Stimulated activated CD8-positive, alpha-beta memory T cell treated with anti-CD3 and anti-CD28 coated beads, Interleukin-2, amount 100 ng/mL, for 1 hour (primary cell): ENCODE measurements around the gene ARHGAP45.

Source experiments
- DNase-seq, 2 donors: peaks; one replicate each; pipeline ENCODE4 v3.0.0-alpha.2; 2020; ENCODE audit warnings: low read depth in 2 of 2

The ARHGAP45 gene

DNA sequence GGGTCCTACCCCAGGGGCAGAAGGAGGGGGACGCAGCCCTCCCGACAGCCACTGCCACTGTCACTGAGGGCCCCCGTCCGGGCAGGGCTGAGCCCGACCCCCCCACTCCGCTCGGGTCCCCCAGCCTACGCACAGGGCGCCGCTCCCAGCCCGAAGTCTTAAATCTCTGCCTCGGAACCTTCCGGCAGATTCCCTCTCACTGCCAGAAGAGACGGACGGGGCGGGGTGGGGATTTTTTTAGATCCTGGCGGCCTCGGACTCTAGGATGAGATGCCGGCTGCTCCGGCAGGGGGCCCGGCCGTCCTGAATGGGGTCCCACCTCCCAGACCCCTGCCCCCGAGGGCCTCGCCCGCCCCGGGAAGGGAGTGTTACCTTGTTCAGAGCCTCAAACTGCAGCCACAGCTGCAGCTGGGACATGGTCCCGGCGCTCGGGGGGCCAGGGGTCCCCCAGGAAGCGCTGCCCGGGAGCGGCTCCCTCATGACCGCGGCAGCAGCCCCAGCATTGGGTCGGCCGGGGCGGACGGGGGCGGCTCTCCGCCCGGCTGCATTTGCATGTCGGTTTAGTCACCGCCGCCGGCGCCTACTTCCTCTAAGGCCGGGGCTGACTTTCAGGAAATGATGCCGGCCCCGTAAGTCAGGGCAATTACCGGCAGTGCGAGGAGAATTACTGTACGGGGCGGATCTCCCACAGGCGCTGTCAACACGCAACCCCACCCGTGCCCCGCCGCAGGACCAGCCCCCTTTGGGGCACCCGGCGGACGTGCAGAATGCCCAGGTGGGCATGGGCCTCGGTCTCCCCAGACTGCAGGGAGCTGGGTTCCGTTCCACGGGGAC, 65.0 kb downstream of the ARHGAP45 start:
- peak; percentile 69 to 74 for DNase-seq

DNA sequence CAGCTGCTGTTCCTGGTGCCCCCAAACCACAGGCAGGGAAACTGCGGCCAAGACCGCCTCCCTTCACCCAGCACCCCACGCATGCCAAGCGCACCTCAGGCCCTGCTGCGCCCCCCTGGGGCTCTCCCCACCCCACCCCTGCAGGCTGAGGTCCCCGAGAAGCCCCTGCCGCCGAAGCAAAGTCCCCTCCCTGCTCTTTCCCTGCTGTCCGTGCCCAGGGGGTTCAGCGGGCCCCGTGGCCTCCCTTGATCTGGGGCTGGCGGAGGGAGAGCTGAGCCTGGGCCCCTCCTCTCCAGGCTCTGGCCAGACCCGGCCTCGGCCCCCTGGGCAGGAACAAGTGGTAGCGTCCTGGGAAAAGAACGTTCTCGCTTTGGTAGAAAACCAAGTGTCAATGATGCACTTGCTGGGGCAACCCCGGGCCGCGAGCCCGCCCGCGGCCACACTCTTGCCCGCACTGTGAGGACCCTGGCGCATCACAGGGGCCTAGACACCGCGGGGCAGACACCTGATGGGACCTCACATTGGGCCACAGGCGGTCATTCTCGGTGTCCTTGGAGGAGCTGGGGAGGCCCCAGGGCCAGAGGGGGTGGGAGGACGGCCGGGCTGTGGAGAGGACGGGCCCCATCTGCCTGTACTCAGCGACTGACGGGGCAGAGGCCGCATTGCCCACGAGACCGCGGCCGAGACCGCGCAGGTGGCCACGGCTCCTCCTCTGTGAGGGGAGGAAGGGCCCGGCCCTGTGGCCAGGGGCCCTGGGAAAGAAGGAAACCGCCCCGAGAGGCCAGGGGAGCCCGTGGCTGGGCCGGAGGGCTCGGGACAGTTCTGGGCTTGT, 65.8 kb downstream of the ARHGAP45 start:
- DNase-seq, result no peak

DNA sequence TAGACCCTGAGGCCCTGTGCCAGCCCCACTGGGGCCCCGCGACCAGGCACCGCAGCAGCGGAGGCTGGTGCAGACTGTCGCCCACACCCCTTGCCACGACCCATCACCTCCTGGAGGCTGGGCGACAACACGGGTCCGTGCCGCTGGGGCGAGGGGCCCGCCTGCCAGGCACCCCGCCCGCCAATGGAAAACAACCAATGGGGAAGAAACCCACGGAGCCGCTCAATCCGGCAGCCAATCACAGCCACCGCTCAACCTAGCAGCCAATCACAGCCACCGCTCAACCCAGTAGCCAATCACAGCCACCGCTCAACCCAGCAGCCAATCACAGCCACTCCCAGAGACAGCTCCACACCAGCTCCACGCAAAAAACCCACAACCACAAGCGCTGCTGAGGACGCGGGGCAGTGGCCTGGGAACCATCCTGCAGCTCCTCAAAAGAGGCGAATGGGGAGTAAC, 66.5 kb downstream of the ARHGAP45 start:
- peak; percentile 41 to 57 for DNase-seq

DNA sequence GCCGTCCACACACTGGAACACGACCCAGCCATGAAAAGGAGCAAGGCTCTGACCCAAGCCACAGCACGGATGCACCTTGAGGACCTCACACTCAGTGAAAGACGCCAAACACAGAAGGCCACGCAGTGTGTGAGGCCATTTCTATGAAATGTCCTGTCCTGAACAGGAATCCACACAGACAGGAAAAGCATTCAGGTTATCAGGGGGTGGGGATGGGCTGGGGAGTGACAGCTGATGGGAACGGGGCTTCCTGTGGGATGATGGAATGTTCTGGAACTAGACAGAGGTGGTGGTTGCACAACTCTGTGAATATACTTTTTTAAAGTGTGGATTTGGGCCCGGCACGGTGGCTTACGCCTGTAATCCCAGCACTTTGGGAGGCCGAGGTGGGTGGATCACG, 67.5 kb downstream of the ARHGAP45 start:
- DNase-seq, result no peak

DNA sequence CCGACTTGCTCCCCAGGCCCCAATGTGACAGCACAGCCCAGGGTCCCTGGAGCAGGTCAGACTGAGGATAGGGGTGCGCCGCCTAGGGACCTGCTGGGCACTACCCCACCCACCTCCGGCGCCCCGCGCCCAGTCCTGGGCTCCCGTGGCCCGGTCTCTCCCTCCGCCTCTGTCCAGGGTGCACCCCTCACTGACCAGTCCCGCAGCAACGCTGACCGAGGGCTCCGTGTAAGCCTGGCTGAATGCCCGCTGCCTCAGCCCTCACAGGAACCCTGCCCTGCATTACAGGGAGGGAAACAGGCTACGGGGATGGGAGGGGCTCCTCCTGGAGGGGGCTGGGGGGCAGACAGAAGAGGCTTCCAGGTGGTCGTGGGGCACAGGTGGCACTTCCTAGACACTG, 68.5 kb downstream of the ARHGAP45 start:
- no peak for DNase-seq

DNA sequence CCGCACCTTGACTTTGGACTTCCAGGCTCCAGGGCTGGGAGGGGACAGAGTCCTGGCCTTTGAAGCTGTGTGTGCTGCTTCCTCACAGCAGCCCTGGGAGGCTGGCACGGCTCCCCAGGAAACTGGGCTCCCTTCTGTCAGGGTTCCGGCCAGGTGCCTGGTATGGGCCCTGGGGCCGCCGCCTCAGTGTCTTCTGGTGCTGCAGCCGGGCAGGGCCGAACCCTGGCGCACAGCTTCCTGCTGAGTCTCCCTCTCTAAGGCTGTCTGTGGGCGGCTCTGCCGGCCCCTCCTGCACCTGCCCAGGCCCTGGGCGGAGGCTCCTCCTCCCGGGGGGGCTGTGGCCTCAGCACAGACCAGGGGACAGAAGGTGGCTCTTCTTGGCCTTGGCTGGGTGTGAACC, 69.2 kb downstream of the ARHGAP45 start:
- DNase-seq, result no peak
